ENCODE measurements around the gene ENTR1.

DNA sequence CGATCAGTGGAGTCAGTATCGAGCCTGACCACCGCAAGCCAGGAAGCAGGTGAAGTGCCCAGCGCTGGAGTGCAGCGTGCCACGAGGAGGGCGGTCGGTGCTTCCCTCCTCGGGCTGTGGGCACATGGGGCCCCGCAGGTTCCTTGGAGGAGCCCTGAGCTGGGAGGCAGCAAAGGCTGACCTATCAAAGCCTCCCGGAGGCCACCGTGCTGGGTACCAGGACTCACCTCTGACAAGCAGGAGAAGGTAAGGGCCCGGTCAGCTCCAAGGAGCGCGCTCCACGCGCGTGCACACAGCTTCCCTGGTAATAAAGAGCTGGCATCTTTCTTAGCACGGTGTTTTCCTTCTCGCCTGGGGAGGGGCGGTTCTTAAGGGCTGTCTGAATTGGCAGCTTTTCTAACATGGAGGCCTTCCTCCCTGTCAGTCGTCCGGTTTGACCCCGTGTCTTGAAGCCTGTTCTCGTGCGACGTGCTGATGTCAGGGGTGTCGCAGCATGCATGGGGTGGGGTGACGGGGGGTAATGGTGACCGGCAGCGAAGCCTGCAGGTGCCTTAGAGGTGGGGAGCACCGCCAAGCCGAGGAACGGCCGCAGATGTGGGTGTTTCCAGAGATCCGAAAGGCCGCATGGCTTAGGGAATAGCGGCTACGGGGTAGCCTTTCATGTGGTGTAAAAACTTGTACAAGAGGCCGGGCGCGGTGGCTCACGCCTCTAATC, 13.2 kb upstream of the ENTR1 start:
- TF ChIP-seq POLR2A (IDR thresholded peaks at IDR 0.05; ENCODE audit: low read depth, low read length) (no peak), TAF1 (IDR thresholded peaks at IDR 0.05; ENCODE audit: borderline replicate concordance, low read depth, low read length) (no peak), POLR2AphosphoS5 (IDR thresholded peaks at IDR 0.05; ENCODE audit: low read depth, low read length) (0 out of 2 replicates have a peak, but pooled peaks have one; percentile 11)
